ENCODE data around the gene ATP2A3.

DNA sequence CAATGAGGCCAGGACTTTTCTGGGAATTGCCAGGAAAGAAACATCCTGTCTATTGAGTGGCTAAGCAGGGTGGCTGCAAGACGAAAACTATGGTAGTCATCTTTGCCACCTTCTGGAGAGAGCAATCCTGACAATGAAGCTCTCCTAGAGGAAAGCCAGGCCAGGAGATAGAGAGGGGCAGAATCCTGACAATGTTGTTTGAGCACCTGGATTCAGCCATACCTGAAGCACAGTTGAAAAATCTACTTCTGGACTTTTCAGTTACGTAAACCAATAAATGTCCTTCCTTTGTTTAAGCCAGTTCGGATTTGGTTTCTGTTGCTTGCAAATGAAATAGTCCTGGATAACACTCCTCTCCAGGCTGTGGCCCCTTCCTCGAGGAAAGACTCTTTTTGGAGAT is 57.4 kb downstream of the ATP2A3 start:
- TF ChIP-seq, protein P1, sequence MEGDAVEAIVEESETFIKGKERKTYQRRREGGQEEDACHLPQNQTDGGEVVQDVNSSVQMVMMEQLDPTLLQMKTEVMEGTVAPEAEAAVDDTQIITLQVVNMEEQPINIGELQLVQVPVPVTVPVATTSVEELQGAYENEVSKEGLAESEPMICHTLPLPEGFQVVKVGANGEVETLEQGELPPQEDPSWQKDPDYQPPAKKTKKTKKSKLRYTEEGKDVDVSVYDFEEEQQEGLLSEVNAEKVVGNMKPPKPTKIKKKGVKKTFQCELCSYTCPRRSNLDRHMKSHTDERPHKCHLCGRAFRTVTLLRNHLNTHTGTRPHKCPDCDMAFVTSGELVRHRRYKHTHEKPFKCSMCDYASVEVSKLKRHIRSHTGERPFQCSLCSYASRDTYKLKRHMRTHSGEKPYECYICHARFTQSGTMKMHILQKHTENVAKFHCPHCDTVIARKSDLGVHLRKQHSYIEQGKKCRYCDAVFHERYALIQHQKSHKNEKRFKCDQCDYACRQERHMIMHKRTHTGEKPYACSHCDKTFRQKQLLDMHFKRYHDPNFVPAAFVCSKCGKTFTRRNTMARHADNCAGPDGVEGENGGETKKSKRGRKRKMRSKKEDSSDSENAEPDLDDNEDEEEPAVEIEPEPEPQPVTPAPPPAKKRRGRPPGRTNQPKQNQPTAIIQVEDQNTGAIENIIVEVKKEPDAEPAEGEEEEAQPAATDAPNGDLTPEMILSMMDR (IDR thresholded peaks at IDR 0.05): no peak
- no peak for TF ChIP-seq POLR2A (IDR thresholded peaks at IDR 0.05)

Data from body of pancreas (tissue), 4 donors.